Thymus (tissue), 11 donors: ENCODE results near the gene CFL1. TPM values are rescaled to one million over a fixed set of nuclear protein-coding genes. Genes with fewer than 3 reads are reported as not detected.
"Not testable (repeated sequence)": the region's sequence is repeated elsewhere in the genome, so short reads cannot be mapped to it uniquely, and the experiment has no call there.

Experiments
- DNase-seq, 9 donors: peaks; one replicate each; pipeline ENCODE4 v3.0.0-alpha.2; 2013; ENCODE audit warnings: low spot score in 9 of 9, low read depth in 6 of 9, missing footprints in 1 of 9
- H3K27ac ChIP-seq, 2 donors: one replicate each; pipeline ENCODE4 v1.5.1; 2013; ENCODE audit warnings: control low read depth in 1 of 2, low read depth in 1 of 2, low read length in 1 of 2, mild to moderate bottlenecking in 1 of 2, moderate library complexity in 1 of 2
- H3K27me3 ChIP-seq, 2 donors: one replicate each; pipeline ENCODE4 v1.5.1; 2013; ENCODE audit warnings: low read length in 1 of 2; ENCODE audit not compliant: control insufficient read depth in 2 of 2, insufficient read depth in 1 of 2
- H3K36me3 ChIP-seq, 2 donors: one replicate each; pipeline ENCODE4 v1.5.1; 2013; ENCODE audit warnings: low read length in 1 of 2, mild to moderate bottlenecking in 1 of 2, moderate library complexity in 1 of 2; ENCODE audit not compliant: control insufficient read depth in 2 of 2, insufficient read depth in 2 of 2
- H3K4me1 ChIP-seq, 2 donors: one replicate each; pipeline ENCODE4 v1.5.1; 2013; ENCODE audit warnings: low read length in 2 of 2; ENCODE audit not compliant: control insufficient read depth in 2 of 2, insufficient read depth in 2 of 2
- H3K4me3 ChIP-seq, 2 donors: one replicate each; pipeline ENCODE4 v1.5.1; 2013; ENCODE audit warnings: low read length in 2 of 2, control low read depth in 1 of 2, mild to moderate bottlenecking in 1 of 2
- H3K9me3 ChIP-seq, 2 donors: one replicate each; pipeline ENCODE4 v1.5.1; 2013; ENCODE audit warnings: low read length in 1 of 2, mild to moderate bottlenecking in 1 of 2; ENCODE audit not compliant: control insufficient read depth in 2 of 2, insufficient read depth in 1 of 2
- whole genome bisulfite sequencing: extraction: QIAGEN DNeasy Blood & Tissue Kit; methylation state at CpG from one replicate; pipeline ENCODE4 v1.1.7; 2013; 5-methylcytosine and 5-hydroxymethylcytosine counted together
- polyA plus RNA-seq: library from polyadenylated mRNA; stranded (reverse); fragments of 200-250 nt; gene quantifications from one replicate; pipeline ENCODE4 v1.2.3, GENCODE V29; 2013
- total RNA-seq: library from RNA; stranded (reverse); fragments of 120-200 nt; gene quantifications from one replicate; pipeline ENCODE4 v1.2.4, GENCODE V29; 2013
- donor health status: healthy.

CFL1 gene
- total and polyA plus RNA-seq, 2 donors: 673 to 1,006 TPM

DNA sequence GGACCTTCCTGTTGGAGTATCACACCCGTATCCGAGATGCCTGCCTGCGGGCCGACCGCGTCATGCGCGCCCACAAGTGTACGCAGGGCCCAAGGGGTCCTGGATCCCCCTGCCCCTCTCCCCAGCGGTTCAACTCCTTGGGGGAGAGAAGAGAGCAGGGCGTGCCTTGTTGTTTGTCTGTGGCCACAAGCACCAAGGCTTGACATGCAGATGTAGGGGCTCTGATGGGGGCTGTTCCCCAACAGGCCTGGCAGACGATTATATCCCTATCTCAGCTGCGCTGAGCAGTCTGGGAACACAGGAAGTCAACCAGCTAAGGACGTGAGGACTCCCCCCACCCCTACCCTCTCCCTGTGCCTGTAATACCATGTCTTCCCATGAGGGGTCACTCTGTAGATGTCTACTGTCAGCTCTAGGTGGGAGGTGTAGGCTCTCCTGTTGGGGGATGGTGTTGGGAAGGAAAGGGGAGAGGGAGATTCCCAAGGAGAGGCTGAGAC, 6.8 kb downstream of the CFL1 start:
- Histone ChIP-seq H3K27me3 (peaks cover 0 to 2% of the 10 kb centered on the region in 2 donors), H3K27ac (no peak overlapping the region), H3K9me3 (peaks cover 7 to 24% of the 10 kb centered on the region in 2 donors), H3K36me3 (peaks cover 52 to 56% of the 10 kb centered on the region in 2 donors), H3K4me1 (peaks cover 7 to 8% of the 10 kb centered on the region in 2 donors), H3K4me3 (no peak overlapping the region)
- DNase-seq: no peak
- 96% methylated on average over 14 of the region's 14 CpGs for WGBS

DNA sequence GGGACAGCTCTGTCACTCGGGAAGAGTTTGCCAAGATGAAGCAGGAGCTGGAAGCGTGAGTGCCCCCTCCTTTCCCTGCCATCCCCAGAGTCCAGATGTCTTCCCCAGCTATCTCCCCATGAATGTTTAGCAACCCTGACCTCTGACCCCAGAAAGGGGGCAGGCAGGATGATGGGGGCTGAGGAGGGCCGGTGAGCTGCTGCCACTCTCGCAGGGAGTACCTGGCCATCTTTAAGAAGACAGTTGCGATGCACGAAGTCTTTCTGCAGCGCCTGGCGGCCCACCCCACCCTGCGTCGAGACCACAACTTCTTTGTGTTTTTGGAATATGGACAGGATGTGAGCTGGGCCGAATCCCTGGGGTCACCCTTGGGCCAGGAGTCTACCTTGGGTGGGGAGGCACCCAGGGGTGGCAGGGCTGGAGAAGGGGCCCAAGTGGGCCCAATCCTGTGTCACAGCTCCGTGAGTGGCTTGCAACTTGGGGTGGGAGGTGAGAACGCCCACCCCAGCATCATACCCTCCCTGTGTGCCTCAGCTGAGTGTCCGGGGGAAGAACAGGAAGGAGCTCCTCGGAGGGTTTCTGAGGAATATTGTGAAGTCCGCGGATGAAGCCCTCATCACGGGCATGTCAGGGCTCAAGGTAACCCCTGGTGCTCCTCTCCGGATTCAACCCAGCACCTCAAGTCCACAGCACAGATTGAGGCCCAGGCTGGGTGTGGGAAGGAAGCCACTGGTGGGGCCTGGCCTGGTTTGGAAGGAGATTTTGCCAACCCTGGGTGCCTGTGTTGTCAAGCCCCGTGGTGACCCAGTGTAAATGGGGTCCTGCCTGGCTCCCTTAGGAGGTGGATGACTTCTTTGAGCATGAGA, 7.5 kb downstream of the CFL1 start:
- H3K36me3 ChIP-seq: peaks cover 45 to 49% of the 10 kb centered on the region in 2 donors
- H3K4me3 ChIP-seq: no peak overlapping the region
- H3K27ac ChIP-seq: no peak overlapping the region
- H3K9me3 ChIP-seq: peaks cover 7 to 24% of the 10 kb centered on the region in 2 donors
- WGBS: 95% methylated on average over 20 of the region's 20 CpGs
- peaks cover 0 to 2% of the 10 kb centered on the region in 2 donors for H3K27me3 ChIP-seq
- H3K4me1 ChIP-seq: peaks cover 1 to 3% of the 10 kb centered on the region in 2 donors
- no peak for DNase-seq

DNA sequence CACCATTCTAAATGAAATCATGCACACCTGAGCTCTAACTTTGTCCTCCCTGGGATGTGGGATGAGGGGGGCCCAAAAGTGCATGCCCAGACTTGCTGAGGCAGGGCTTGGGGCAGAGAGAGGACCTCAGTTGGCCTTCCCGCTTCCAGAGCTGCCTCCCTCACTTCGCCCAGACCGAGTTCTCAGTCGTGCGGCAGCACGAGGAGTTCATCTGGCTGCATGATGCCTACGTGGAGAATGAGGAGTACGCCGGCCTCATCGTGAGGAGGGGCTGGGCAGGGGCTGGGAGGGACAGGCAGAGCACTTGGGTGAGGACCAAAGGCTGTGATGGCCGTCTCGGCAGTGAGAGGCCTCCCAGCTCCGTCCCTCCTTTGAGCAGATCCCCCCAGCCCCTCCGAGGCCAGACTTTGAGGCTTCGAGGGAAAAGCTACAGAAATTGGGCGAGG, 8.2 kb downstream of the CFL1 start:
- WGBS: 90% methylated on average over 16 of the region's 16 CpGs
- Histone ChIP-seq H3K27ac (no peak overlapping the region), H3K9me3 (peaks cover 7 to 24% of the 10 kb centered on the region in 2 donors), H3K36me3 (peaks cover 38 to 42% of the 10 kb centered on the region in 2 donors), H3K4me3 (no peak overlapping the region), H3K4me1 (no peaks in the 10 kb centered on the region), H3K27me3 (peaks cover 0 to 2% of the 10 kb centered on the region in 2 donors)
- no peak for DNase-seq

DNA sequence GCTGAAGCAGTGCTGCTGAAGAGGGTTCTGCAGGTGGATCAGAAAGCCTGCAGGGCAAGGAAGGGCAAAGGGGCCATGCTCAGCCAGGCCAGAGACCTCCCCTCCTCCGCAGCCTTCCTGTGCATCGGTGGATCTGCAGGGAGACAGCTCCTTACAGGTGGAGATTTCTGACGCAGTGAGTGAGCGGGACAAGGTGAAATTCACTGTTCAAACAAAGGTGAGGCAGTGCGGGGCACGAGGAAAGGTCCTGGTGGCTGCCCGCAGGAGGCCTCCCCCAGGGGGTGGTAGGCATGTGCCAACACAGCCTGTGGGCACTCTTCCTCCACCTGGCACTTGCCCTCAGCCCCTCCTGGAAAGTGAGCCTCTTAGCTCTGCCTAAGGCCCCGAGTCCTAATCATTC, 8.6 kb downstream of the CFL1 start:
- H3K27ac ChIP-seq: no peak overlapping the region
- no peak for DNase-seq
- 94% methylated on average over 8 of the region's 8 CpGs for WGBS
- H3K9me3 ChIP-seq: peaks cover 7 to 24% of the 10 kb centered on the region in 2 donors
- peaks cover 34 to 38% of the 10 kb centered on the region in 2 donors for H3K36me3 ChIP-seq
- peaks cover 0 to 2% of the 10 kb centered on the region in 2 donors for H3K27me3 ChIP-seq
- no peak overlapping the region for H3K4me3 ChIP-seq
- no peaks in the 10 kb centered on the region for H3K4me1 ChIP-seq

DNA sequence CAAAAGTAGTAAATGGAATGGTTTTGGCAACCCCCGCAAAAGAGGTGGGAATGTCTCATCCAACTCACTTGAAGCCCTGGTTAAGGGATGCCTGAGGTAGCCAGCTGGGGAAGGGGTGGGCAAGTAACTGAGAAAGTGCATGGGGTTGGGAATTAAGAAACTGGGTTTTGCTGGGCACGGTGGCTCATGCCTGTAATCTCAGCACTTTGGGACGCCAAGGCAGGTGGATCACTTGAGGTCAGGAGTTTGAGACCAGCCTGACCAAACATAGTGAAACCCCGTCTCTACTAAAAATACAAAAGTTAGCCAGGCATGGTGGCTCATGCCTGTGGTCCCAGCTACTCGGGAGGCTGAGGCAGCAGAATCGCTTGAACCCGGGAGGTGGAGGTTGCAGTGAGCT, 9.3 kb downstream of the CFL1 start:
- H3K4me1 ChIP-seq, H3K4me3 ChIP-seq, H3K27ac ChIP-seq, H3K27me3 ChIP-seq, DNase-seq: not testable (repeated sequence)
- Histone ChIP-seq H3K9me3 (peaks cover 7 to 24% of the 10 kb centered on the region in 2 donors), H3K36me3 (peaks cover 27 to 31% of the 10 kb centered on the region in 2 donors)
- WGBS: 77% methylated on average over 7 of the region's 7 CpGs

DNA sequence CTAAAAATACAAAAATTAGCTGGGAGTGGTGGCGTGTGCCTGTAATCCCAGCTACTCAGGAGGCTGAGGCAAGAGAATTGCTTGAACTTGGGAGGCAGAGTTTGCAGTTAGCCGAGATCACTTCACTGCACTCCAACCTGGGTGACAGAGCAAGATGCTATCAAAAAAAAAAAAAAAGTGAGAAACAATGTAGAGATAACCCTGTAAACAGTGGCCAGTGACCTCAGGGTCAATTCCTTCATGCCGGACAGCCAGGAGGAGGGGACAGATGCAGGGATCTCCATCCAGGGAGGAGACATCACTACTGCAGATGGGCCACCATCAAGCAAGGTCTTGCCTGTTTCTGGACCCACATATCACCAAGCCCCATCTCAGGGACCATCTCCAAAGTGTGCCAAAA, 10.2 kb downstream of the CFL1 start:
- no peaks in the 10 kb centered on the region for H3K4me1 ChIP-seq
- H3K9me3 ChIP-seq: peaks cover 7 to 18% of the 10 kb centered on the region in 2 donors
- H3K4me3 ChIP-seq: no peak overlapping the region
- no peak for DNase-seq
- H3K27me3 ChIP-seq: peaks cover 0 to 2% of the 10 kb centered on the region in 2 donors
- WGBS: 97% methylated on average over 3 of the region's 3 CpGs
- H3K36me3 ChIP-seq: peaks cover 18 to 22% of the 10 kb centered on the region in 2 donors
- H3K27ac ChIP-seq: no peak overlapping the region

DNA sequence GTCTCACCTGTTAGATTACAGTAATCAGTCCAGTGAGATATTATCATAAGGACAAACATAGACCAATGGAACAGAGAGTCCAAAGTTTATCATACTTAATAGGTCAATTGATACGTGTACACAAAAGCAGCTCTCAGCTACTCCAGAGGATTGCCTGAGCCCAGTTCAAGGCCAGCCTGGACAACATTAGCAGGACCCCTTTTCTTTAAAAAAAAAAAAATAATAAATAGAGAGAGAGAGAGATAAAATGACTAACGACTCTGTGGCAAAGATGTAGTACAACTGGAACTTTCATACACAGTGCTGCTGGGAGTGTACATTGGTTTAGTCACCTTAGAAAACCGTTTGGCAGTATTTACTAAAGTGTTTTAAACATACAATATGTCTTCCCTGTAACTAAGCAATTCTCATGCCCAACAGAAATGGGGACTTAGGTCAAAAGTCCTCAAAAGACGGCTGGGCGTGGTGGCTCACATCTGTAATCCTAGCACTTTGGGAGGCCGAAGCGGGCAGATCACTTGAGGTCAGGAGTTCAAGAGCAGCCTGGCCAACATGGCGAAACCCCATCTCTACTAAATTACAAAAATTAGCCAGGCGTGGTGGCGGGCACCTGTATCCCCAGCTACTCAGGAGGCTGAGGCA, 13.6 kb downstream of the CFL1 start:
- WGBS: 96% methylated on average over 10 of the region's 10 CpGs
- no peak for DNase-seq
- Histone ChIP-seq H3K27ac (no peak overlapping the region), H3K4me1 (no peaks in the 10 kb centered on the region), H3K36me3 (no peaks in the 10 kb centered on the region), H3K9me3 (no peaks in the 10 kb centered on the region), H3K4me3 (no peak overlapping the region), H3K27me3 (peaks cover 0 to 2% of the 10 kb centered on the region in 2 donors)

DNA sequence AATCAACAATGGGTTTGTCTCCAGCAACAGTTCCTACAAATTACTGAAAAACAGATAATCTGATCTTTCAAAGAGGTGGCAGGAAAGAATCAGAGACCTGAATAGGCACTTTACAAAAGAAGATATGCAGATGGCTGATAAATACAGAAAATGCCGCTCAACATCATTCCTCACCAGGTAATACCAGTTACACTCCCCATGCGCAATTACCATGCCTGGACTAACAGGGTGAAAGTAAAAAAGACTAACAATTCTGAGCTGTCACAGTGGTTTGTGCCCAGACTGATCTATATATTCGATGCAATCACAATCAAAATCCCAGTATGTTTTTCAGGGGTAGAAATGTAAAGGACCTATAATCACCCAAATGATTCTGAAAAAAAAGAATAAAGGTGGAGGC, 14.2 kb downstream of the CFL1 start:
- 97% methylated on average over 3 of the region's 3 CpGs for WGBS
- no peaks in the 10 kb centered on the region for H3K4me1 ChIP-seq
- no peak for DNase-seq
- H3K27me3 ChIP-seq: peaks cover 0 to 2% of the 10 kb centered on the region in 2 donors
- H3K36me3 ChIP-seq: no peaks in the 10 kb centered on the region
- H3K4me3 ChIP-seq: no peak overlapping the region
- H3K27ac ChIP-seq: no peak overlapping the region
- H3K9me3 ChIP-seq: no peaks in the 10 kb centered on the region

DNA sequence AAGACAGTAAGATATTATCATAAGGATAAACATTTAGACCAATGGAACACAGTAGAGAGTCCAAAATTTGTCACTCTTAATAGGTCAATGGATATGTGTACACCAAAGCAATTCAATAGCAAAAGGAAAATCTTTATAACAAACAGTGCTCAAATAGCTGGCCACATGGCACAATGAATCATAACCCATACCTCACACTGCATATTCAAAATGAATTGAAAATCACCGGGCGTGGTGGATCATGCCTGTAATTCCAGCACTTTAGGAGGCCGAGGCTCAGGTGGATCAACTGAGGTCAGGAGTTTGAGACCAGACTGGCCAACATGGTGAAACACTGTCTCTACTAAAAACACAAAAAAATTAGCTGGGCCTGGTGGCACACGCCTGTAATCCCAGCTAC, 15.8 kb downstream of the CFL1 start:
- WGBS: 96% methylated on average over 4 of the region's 4 CpGs
- H3K4me1 ChIP-seq: no peaks in the 10 kb centered on the region
- H3K27ac ChIP-seq: no peak overlapping the region
- H3K9me3 ChIP-seq: no peaks in the 10 kb centered on the region
- no peaks in the 10 kb centered on the region for H3K36me3 ChIP-seq
- H3K27me3 ChIP-seq: peaks cover 0 to under 1% of the 10 kb centered on the region in 2 donors
- no peak for DNase-seq
- H3K4me3 ChIP-seq: no peak overlapping the region
